NCI-H2227 treated with DMSO at 0.1 percent for 48 hours (cell line): Measurements from ENCODE around the gene ARPC2.
A peak's percentile ranks its signal among the peaks of the same experiment; 100 is the strongest.

Experiments used
- DNase-seq: peaks from one replicate; lab custom pipeline; 2025; lab: John Stamatoyannopoulos, UW

The ARPC2 gene

DNA sequence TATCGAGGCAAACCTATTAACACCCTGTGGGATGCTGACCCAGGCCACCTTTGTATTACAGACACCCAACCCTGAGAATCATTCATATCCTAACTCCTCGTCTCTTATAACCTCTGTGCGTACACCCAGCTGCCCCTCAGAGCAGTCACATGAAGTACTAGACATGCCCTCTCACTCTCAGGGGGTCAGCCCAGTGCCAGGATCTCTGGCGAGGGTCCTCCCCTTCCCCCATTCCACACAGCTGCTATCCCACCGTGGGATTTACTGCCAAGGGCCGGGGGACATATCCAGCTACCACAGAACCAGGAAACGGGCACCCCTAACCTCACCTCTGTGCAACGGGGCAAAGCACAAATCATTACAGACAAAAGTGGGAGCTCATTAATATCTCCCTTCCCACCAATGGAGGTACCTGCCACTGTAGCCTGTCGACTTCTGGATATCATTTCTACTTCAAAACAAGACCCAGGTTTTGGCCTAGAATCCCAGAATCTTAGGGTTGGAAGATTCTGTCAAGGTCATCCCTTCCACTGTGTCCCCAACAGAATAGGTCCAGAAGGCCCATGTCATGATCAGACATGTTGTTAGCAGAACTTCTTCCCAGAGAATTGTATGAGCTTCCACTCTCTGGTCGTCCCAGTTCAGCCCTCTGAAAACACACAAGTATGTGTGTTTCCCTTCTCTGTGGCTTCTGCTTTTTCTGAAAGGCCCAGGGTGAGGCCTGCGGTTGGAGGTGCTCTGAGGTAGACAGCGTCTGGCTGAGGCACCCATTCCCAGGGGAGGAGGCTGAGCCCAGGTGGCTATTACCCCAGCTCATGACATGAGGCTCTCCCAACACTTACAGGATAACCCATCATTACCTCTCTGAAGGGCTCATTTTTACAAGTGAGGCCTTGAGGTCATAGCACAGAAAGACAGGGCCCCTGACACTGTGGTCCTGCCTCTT lies 73.6 kb downstream of the ARPC2 start:
- DNase-seq = no peak

DNA sequence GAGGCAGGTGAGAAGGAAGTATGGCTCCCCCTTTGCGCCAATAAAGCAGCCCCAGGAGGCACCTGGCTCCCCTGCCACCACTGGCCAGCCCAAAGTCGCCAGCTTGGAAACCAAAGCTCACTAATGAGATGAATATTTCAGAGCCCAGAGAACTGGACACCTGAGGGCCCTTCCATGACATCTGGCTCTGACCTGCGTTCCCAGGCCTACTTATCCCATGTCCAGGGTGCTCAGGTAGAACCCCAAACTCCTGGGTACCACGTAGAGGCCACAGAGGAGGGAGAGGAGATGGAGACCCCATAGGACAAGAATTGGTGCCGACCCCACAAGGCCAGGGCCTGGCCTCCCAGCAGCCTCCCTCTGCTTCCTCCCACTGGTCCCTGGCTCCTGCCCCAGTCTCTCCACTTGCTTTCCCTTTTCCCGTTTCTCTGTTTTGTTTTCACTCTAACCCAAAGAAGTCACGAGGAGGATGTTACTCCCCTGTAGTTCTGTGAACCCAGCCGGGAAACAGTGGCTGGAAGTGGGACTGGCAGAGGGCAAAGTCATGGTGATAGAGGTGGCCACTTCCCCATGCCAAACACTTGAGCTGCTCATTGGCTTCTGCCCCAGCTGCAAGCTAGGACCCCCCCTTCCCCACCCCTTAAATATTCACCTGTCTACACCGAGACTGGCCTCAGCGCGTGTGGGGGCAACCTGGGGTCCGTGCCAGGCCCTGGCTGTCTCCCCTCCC lies 74.5 kb downstream of the ARPC2 start:
- DNase-seq = no peak

DNA sequence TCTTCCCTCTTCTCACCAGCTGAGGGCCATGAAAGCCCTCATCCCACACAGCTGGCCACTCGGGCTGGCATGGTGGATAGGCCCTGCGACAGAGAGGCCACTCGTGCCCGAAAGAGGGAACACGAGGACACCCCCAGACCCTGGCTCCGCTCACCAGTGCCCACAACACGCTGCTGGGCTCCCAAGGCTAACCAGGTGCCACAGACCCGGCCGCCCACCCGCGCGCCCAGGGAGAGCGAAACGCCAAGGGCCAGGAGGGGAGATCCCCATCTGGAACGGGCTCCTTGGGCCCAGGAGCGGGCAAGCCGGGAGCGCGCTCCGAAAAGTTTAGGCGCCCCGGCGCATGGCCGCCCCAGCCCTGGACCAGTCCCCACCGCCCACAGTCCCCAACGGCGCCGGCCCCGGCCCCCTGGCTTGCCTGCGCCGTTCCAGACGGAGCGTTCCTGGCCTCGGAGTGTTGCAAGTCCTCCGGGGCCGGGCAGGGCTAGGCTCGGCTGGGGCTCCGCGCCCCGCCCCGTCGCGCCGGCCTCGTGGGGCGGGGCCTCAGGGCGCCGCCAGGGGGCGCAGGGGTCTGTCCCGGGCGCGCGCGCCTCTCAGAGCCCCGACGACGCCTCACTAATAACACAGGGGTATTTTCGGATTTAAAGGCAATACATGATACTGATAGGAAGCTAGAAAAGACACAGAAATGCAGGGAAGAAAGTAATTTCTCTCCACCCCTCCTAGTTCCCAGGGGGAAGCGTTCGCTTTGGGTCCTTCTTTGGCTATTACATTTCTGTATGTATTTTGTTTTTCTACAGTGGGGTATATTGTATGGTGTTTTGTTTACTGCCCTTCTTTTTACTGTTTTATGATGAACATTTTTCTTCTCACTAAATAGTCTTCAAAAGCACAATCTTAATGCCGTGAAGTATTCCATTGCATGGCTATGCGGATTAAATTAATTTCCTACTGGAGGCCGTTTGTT lies 75.3 kb downstream of the ARPC2 start, which contains the start of gene TMBIM1:
TSS of gene TMBIM1 (minus strand) at position 456 of the 967 bp plus-strand sequence. CDS start 10,362 bp downstream, outside the sequence.
- DNase-seq = no peak

GRCh38 chr2:218293715-218294429 lies 76.9 kb downstream of the ARPC2 start:
- DNase-seq = no peak

DNA sequence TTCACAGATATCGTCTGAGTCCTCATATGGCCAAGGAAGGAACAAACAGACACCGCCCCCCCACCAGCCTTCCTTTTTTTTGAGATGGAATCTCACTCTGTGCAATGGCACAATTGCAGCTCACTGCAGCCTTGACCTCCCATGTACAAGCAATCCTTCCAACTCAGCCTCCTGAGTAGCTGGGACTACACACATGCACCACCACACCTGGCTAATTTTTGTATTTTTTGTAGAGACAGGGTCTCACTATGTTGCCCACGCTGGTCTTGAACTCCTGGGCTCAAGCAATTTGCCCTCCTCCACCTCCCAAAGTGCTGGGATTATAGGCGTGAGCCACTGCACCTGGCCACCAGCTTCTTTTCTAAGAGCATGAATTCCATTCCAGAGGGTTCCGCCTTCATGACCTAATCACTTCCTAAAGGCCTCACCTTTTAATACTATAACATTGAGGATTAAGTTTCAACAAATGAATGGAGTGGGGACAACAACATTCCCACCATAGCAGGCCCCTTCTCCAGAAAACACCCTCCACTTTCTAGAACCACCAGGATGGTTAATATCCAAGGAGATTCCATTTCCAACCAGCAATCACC lies 77.5 kb downstream of the ARPC2 start:
- no peak for DNase-seq

GRCh38 chr2:218295029-218295428 lies 78.0 kb downstream of the ARPC2 start:
- DNase-seq = no peak

DNA sequence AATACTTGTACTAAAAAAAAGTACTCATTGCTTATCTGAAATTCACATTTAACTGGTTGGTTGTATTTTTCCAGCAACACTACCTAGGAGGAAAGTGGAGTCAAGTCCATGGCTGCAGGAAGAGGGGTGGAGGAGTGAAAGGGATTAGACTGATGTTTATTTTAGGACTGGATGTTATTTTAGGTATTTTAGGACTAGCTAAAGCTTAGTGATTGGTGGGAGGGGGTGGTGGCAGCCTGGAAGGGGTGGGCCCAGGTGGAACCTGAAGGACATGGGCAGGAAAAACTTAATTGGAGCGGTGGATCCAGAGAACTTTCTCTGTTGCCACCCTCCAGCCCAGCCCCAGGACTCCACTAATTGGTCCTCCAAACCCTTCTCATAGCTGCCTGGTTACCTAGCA lies 79.2 kb downstream of the ARPC2 start:
- no peak for DNase-seq

GRCh38 chr2:218296847-218297246 lies 79.9 kb downstream of the ARPC2 start:
- no peak for DNase-seq

- DNase-seq = no peak
Observed at GRCh38 chr2:218298314-218298875, 81.4 kb downstream of the ARPC2 start.

GRCh38 chr2:218300141-218300540 lies 83.2 kb downstream of the ARPC2 start:
- no peak for DNase-seq

- peak; percentile 86 for DNase-seq
Observed at GRCh38 chr2:218301176-218301819, 84.3 kb downstream of the ARPC2 start.
